ENCODE measurements around the gene ZDHHC17. TPM values are rescaled to one million over a fixed set of nuclear protein-coding genes. Genes with fewer than 3 reads are reported as not detected.

ZDHHC17 gene
- total RNA-seq, 1 donor from 2014 or later: 42.5 TPM

DNA sequence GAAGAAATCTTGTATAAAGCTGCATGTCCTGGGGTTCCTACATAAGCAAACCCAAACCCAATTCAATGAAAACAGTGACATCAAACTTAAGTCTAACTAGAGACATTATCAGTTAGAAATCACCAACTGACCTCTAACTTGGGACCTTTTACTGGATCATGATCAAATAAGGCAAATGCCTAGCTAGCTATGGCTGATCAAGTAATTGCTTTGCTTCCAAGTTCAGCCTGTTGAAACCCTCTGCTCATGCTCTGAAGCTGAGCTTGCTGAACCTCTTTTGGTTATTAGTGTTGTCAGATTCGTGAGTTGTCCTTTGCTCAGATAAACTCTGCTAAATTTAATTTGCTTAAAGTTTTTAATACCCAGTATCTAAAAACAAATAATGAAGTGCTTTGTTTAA lies 28.9 kb downstream of the ZDHHC17 start:
- Mint-ChIP-seq H3K27ac (no peak overlapping the region), H3K4me3 (no peak overlapping the region), H3K4me1 (ENCODE audit: unreplicated experiment) (peaks cover 9% of the 10 kb centered on the region), H3K36me3 (peaks cover under 1% of the 10 kb centered on the region), H3K27me3 (no peaks in the 10 kb centered on the region), H3K9me3 (no peaks in the 10 kb centered on the region)
- TF ChIP-seq, protein P1, sequence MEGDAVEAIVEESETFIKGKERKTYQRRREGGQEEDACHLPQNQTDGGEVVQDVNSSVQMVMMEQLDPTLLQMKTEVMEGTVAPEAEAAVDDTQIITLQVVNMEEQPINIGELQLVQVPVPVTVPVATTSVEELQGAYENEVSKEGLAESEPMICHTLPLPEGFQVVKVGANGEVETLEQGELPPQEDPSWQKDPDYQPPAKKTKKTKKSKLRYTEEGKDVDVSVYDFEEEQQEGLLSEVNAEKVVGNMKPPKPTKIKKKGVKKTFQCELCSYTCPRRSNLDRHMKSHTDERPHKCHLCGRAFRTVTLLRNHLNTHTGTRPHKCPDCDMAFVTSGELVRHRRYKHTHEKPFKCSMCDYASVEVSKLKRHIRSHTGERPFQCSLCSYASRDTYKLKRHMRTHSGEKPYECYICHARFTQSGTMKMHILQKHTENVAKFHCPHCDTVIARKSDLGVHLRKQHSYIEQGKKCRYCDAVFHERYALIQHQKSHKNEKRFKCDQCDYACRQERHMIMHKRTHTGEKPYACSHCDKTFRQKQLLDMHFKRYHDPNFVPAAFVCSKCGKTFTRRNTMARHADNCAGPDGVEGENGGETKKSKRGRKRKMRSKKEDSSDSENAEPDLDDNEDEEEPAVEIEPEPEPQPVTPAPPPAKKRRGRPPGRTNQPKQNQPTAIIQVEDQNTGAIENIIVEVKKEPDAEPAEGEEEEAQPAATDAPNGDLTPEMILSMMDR (conservative IDR thresholded peaks at IDR 0.05): no peak
- no peak for DNase-seq (ENCODE audit: extremely low spot score, unreplicated experiment)

DNA sequence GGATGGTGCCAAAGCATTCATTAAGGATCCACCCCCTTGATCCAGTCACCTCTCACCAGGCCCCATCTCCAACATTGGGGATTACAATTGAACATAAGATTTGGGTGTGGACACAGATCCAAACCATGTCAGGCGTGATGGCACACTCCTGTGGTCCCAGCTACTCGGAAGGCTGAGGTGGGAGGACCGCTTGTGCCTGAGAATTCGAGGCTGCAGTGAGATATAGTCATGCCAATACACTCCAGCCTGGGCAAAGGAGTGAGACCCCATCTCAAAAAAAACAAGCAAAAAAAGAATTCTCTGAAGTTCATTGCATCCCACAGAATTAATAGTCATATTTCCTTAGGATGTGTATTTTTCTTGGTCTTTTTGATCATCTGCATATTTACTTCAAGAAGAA lies 34.9 kb downstream of the ZDHHC17 start:
- Mint-ChIP-seq H3K4me1 (ENCODE audit: unreplicated experiment) (no peaks in the 10 kb centered on the region), H3K9me3 (peaks cover 13% of the 10 kb centered on the region), H3K36me3 (peaks cover 39% of the 10 kb centered on the region), H3K27ac (no peak overlapping the region), H3K4me3 (no peak overlapping the region), H3K27me3 (no peaks in the 10 kb centered on the region)
- no peak for DNase-seq (ENCODE audit: extremely low spot score, unreplicated experiment)
- TF ChIP-seq, protein P1 (conservative IDR thresholded peaks at IDR 0.05): no peak

DNA sequence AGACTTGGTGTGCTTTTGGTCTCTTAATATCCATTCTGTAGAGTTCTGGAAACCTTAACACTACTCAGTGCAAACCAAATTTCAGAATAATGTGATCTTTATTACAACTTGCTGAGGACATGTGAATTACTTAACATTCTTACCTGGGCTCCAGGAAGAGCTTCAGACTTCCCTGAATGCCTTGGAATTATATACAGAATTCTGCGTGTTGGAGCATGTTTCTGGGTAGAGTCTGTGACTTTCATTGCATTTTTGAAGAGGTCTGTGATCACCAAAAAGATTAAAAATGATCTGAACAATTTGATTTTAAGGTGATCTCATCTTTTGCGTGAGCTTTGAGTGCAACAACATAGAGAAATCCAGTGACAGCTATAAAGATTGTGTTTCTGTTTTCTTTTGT lies 35.4 kb downstream of the ZDHHC17 start:
- H3K4me3 Mint-ChIP-seq: no peak overlapping the region
- H3K4me1 Mint-ChIP-seq (ENCODE audit: unreplicated experiment): no peaks in the 10 kb centered on the region
- peaks cover 39% of the 10 kb centered on the region for H3K36me3 Mint-ChIP-seq
- no peak for DNase-seq (ENCODE audit: extremely low spot score, unreplicated experiment)
- TF ChIP-seq, protein P1 (conservative IDR thresholded peaks at IDR 0.05): no peak
- H3K27me3 Mint-ChIP-seq: no peaks in the 10 kb centered on the region
- no peak overlapping the region for H3K27ac Mint-ChIP-seq
- H3K9me3 Mint-ChIP-seq: peaks cover 13% of the 10 kb centered on the region

DNA sequence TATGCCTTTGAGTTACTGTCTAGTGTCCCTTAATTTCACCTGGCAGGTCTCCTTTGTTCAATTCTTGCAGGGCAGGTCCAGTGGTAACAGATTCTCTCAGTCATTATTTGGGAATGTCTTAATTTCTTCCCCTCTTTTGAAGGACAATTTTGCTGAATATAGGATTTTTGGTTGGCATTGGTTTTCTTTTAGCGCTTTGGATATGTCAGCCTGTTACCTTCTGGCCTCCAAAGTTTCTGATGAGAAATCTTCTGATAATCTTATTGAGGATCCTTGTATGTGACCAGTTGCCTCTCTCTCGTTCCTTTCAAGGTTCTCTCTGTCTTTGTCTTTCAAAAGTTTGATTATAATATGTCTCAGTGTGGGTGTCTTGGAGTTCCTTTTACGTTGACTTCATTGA lies 38.1 kb downstream of the ZDHHC17 start:
- H3K36me3 Mint-ChIP-seq: peaks cover 39% of the 10 kb centered on the region
- no peak overlapping the region for H3K27ac Mint-ChIP-seq
- peaks cover 13% of the 10 kb centered on the region for H3K9me3 Mint-ChIP-seq
- TF ChIP-seq, protein P1 (conservative IDR thresholded peaks at IDR 0.05): no peak
- no peak for DNase-seq (ENCODE audit: extremely low spot score, unreplicated experiment)
- H3K4me1 Mint-ChIP-seq (ENCODE audit: unreplicated experiment): no peaks in the 10 kb centered on the region
- H3K27me3 Mint-ChIP-seq: no peaks in the 10 kb centered on the region
- no peak overlapping the region for H3K4me3 Mint-ChIP-seq

DNA sequence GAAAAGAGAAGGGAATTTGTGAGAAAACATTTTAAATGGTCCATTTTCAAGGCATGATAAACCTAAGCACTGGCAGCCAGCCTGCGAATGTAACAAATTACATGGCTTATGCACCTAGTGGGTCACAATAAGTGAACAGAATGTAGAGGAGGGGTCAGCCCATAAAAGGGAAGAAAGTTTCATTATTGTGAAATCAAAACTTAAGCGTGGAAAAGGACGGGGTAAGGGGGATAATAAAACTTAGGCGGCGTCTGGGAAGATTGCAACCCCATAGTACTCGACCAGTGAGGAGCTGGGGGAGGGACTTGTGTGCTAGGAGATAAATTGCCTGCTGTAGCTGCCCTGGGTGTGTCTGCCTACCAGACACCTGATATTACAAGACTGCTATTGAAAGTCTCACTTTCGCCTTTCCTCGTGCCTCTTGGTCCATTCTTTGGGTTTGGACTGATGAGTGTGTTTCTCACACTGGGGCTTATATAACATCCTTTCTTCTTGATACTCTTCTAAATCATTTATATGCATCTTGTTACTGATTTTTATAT lies 40.6 kb downstream of the ZDHHC17 start:
- TF ChIP-seq, protein P1 (conservative IDR thresholded peaks at IDR 0.05): no peak
- Mint-ChIP-seq H3K36me3 (peaks cover 28% of the 10 kb centered on the region), H3K27me3 (no peaks in the 10 kb centered on the region), H3K4me1 (ENCODE audit: unreplicated experiment) (no peaks in the 10 kb centered on the region), H3K4me3 (no peak overlapping the region), H3K9me3 (peaks cover 11% of the 10 kb centered on the region), H3K27ac (no peak overlapping the region)
- DNase-seq (ENCODE audit: extremely low spot score, unreplicated experiment): no peak
